ENCODE data around the gene KCNIP3.
"Not testable (repeated sequence)": the region's sequence is repeated elsewhere in the genome, so short reads cannot be mapped to it uniquely, and the experiment has no call there.

Gene KCNIP3

GRCh38 chr2:95402370-95403203 is 105.4 kb downstream of the KCNIP3 start, which contains the start of gene FAHD2A:
TSS of gene FAHD2A (plus strand) at chr2:95402708. CDS start at chr2:95405559, 2,851 bp downstream.
- DNase-seq (ENCODE audit: low read depth in 2 of 3, low spot score in 1 of 3): peak; percentile 90 to 95 (median 95)

- peak in 2 of 3 donors; percentile 14 to 15 for DNase-seq (ENCODE audit: low read depth in 2 of 3, low spot score in 1 of 3)
Observed at GRCh38 chr2:95403204-95403721, 106.1 kb downstream of the KCNIP3 start.

GRCh38 chr2:95403824-95404223 is 106.7 kb downstream of the KCNIP3 start:
- DNase-seq (ENCODE audit: low read depth in 2 of 3, low spot score in 1 of 3): not testable (repeated sequence)

DNA sequence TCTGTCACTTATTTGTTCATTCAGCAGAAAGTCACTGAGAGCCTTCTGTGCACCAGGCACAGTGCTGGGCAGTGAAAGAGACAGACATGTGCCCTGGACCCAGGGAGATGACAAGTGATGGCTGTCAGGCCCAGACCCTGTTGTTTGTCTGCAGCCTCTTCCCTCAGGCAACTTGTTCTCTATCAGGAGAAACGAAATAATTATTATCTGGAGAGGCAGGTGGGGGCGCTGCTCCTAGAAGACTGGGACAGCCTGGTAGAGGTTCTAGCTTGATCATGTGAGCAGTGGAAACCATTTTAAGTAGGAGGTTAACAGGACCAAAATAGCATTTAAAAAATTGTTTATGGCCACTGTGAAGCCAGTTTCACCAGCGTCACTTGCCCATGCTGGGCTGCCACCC is 107.5 kb downstream of the KCNIP3 start:
- DNase-seq (ENCODE audit: low read depth in 2 of 3, low spot score in 1 of 3): not testable (repeated sequence)

GRCh38 chr2:95411239-95411638 is 114.1 kb downstream of the KCNIP3 start:
- not testable (repeated sequence) for DNase-seq (ENCODE audit: low read depth in 2 of 3, low spot score in 1 of 3)

GRCh38 chr2:95414015-95414594 is 117.0 kb downstream of the KCNIP3 start:
- peak; percentile 36 to 59 (median 52) for DNase-seq (ENCODE audit: low read depth in 2 of 3, low spot score in 1 of 3)

DNA sequence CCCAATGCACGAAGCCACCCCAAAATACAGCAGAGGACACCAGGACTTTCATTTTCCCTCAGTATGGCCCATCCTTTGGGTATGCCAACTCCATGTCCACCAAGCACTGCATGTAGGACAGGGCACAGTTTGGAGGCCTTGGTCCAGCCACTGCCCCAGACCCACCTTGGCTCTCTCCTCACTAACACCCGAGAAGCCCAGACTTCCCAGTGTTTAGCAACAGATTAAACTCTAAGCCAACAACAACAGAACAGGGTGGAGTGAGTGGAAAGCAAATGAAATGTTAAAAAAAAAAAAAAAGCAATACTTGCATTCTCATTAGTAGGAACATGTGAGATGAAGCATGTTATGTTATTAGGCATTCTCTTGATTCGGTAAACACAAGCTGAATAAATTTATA is 118.0 kb downstream of the KCNIP3 start:
- not testable (repeated sequence) for DNase-seq (ENCODE audit: low read depth in 2 of 3, low spot score in 1 of 3)

GRCh38 chr2:95415561-95415960 is 118.4 kb downstream of the KCNIP3 start:
- DNase-seq (ENCODE audit: low read depth in 2 of 3, low spot score in 1 of 3): not testable (repeated sequence)

- DNase-seq (ENCODE audit: low read depth in 2 of 3, low spot score in 1 of 3): not testable (repeated sequence)
Observed at GRCh38 chr2:95427196-95427867, 130.2 kb downstream of the KCNIP3 start.

DNA sequence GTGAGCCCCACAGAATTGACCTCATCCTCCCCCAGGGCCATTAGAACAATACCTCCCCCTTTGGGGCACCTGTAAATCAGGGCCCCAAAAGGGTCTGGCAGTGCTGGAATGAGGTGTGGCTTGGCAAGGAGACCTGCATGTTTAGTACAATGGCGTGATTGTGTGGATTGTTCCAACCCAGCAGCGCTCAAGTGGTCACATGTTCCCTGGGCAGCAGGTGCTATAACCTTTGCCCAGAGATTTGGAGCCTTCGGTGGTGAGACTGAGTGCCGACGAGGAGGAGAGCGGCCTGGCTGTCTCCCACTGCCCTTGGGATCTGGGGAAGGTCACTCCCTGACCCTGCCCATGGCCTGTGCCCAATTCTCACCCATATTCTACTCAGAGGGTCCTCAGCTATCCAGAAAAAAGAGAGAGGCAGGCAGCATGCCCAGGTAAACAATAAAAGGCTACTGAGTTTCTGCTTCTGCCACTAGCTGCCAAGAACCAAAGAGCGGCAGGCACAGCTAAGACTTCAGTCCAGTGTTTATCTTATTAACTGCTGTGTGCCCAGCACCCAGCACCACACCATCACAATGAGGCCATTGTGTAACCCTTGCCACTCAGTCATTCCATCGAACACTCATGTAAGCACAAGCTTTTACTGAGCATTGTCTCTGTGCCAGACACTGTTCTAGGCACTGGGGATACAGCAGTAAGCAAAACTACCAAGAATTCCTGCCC is 132.8 kb downstream of the KCNIP3 start:
- not testable (repeated sequence) for DNase-seq (ENCODE audit: low read depth in 2 of 3, low spot score in 1 of 3)

- not testable (repeated sequence) for DNase-seq (ENCODE audit: low read depth in 2 of 3, low spot score in 1 of 3)
Observed at GRCh38 chr2:95433373-95433772, 136.2 kb downstream of the KCNIP3 start.

DNA sequence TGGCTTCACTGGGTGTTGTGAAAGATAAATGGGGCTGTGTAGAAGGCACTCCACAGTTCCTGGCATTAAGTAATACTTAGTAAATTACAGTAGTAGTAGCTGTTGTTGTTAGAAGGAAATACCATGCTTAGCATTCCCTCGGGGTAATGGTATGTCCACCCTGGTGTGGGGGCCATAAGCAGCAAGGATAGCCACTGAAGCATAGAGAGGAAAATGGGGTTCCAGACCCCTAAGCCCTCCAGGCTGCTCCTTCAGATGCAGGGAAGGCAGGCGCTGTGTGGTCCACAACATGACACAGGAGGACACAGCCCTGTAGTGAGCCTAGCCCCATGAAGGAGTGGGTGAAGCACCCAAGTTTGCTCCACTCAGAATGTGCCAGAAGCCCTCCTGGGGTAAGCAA is 136.8 kb downstream of the KCNIP3 start:
- not testable (repeated sequence) for DNase-seq (ENCODE audit: low read depth in 2 of 3, low spot score in 1 of 3)

- not testable (repeated sequence) for DNase-seq (ENCODE audit: low read depth in 2 of 3, low spot score in 1 of 3)
Observed at GRCh38 chr2:95434507-95435076, 137.4 kb downstream of the KCNIP3 start.

DNA sequence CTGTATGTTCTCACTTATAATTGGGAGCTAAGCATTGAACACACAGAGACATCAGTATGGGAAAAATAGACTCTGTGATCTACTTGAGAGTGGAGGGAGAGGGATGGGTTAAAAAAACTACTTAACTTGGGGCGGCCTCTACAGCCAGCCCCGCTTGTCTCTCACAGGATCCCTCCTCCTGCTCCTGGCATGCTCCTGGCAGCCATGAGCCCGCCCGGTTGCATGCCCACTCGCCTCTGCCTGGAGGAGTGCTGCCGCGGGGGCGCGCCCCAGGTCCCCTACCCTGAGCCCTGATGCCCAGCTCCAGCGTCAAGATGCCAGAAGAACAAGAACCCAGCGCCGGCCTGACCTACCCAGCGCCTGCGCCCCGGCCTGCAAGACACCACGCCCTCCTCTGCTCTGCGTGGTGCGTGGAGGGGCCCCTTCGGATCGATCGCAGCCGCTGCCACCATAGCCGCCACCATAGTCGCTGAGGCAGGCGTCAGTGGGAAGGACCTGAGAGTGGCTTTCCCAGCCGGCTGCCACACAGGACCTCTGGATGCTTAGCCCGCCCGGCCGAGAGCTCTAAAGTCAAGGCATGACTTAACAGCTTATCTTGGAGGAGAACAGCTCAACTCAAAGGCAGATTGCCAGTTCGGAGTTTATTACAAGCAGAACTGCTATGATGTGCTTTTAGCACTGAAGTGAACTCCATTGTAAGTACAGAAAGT is 138.2 kb downstream of the KCNIP3 start:
- not testable (repeated sequence) for DNase-seq (ENCODE audit: low read depth in 2 of 3, low spot score in 1 of 3)

Measured in stimulated activated CD4-positive, alpha-beta T cell treated with anti-CD3 and anti-CD28 coated beads, Interleukin-12 subunit alpha, Interleukin-12 subunit beta, amount 100 ng/mL, for 48 hours (primary cell).